Hypothalamus (tissue), 51 donors: ENCODE data around the gene KLRF1.
A peak's percentile ranks its signal among the peaks of the same experiment; 100 is the strongest.

Experiments
- DNase-seq, 51 donors: peaks; one replicate each; lab custom pipeline; 2025; lab: John Stamatoyannopoulos, UW

Gene KLRF1

DNA sequence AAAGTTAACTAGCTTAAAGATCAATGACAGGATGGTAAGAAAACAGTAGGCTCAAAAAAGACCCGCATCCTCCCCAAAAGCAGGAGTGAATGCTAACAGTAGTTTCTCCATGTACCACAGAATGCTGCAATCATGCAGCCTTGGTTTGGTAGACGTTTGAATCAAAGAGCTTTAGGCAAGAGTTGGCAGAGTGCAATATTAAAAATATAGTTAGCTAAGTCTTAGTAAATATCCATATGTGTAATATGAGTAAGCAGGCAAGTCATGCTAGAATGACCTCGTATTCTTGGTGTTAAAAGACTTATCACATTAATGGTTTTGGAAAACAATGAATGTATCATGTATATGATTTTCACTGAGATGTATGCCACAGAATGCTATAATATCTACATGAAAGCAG lies 18.8 kb upstream of the KLRF1 start:
- no peak for DNase-seq

DNA sequence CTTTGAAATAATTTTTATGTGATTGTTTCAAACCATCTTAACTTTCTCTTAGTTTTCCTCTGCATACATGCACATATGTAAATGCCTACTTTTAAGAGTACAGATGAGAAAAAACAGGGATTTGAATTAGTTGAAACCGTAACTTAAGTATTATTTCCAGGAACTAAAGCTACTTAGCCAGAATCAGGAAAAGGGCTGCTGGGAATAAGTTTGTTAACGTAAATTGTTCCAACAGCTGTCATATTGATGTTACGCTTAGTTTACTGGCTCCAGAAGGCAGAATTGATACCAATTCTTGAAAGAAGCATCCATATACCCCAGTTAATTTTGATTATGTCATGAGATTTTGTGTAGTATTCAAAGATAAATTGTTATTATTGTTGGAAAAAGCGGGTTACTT lies 17.9 kb upstream of the KLRF1 start:
- no peak for DNase-seq

- no peak for DNase-seq
Measured at GRCh38 chr12:9809866-9810265, 17.4 kb upstream of the KLRF1 start.

DNA sequence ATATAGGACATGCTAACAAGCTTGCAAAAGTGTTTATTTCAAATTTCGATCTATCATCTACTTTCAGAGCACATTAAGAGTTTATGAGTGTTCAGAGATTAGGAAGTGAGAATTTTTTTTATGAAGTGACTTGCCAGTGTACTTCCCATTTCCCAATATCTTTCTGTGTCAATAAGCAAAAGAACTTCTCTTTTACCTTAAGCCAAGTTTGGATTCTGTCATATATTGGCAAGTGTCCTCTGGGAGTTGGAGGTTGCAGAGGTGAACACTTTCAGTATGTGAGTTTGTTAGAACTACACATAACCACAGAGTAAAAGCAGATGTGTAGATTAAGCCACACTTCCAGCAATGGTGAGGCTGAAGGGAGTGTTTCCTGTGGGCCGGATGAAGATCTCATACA lies 16.6 kb upstream of the KLRF1 start:
- DNase-seq: no peak

- no peak for DNase-seq
Measured at GRCh38 chr12:9811621-9812020, 15.7 kb upstream of the KLRF1 start.

DNA sequence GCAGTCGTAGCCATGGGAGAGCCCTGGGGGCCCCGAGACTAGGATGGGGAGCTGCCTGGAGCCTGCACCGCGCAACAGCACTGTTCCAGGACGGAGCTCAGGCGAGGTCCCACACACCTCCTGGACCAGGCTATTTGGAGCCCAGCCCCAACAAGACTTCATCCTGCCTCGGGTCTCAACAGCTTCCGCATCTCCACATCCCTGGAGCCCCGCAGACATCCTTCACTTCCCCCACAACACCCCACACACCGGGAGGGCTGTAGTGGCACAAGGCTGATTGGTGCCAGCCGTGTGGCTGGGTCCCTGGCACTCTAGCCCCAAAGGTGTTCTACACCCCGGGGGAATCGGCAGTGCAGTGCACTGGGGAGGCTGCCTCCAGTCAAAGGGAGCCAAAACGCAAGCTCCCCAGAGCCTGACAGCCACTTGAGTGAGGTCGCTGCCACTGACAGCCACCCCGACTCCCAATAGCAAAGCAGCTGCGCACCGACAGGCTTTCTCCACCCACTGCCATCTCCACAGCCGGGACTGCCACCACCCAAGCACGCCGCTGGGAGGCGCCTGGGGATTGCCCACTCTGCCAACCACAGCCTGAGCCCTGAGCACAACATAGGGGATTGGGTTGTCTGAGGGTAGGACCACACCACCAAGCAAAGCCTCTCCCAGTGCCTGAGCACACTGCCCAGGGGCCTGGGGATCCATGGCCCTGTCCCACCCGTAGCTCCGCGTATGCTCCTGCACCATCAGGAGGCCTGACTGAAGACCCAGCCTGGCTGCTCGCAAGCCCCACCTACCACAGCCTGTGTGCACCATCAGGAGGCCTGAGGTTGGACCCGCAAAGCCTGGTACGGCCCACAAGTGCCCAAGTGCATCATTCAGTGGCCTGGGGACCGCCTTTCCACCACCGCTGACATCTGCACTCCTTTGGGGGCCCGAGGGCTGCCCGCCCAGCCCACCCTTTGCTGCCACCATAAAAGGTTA lies 13.2 kb upstream of the KLRF1 start:
- peak in 39 of 51 donors; percentile 2 to 67 (median 15) for DNase-seq

DNA sequence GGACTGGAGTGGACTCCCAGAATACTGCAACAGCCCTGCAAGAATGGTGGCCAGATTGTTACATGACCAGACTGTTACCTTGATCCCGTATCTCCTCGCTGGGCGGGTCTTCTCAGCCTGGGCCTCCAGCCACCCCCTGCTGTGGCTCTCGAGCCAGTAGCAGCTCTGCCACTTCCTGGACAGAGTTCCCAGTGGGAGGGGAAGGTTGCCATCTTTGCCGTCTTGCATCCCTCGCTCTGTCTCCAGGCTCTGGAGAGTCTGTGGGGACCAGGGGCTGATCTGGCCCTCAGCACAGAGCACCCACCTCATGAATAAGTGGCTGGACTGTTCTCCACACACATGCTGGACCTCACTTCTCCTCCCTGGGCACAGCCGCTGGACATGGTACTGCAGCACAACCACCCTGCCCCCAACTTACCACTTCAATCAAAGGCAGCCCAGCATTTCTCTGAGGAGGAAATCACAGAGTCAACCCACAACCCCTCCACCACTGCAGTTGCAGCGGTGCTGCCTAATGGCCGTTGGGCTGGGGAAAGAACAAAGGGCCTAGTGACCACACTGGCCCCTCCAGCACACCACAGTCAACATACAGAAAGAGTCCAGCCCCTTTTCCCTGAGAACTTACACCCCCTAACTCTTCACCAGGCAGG lies 6.9 kb upstream of the KLRF1 start:
- DNase-seq: no peak

- DNase-seq: no peak
Measured at GRCh38 chr12:9829483-9829882, 2.2 kb downstream of the KLRF1 start.

DNA sequence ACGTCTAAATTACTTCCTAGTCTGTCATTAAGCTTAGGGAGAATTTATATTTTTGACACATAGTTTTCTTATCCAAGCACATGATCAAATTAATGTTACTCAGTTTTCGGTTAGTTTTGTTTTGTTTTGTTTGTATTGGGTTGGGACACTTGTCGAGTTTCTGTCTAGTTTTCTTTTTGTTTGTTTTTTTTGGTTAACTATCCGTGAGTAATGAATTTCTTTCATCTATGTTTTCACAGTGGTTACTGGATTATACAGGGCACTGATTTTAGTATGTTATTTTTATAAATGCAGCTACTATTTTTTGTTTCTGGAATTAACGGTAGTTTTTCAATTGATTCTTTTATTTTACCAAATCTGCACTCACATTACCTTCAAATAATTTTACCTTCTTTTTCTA lies 2.7 kb downstream of the KLRF1 start:
- no peak for DNase-seq

- DNase-seq: no peak
Measured at GRCh38 chr12:9831720-9832119, 4.4 kb downstream of the KLRF1 start.

DNA sequence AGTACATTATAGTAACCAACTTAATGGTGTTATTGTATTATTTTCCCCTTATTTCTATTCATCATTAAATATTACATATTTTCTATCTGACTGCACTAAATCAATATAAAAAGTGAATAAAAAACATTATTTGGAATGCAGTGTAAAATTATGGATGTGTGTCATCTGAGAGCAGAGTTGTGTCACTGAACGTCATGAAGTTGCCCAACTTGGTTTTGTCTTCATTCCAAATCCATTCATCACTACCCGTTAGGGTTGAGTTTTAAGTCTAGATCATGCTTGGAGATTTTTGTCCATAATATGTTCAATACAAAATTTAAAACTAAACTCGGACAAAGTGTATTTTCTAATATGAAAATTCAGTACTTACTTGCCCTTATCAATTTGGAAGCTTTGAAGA lies 16.1 kb downstream of the KLRF1 start:
- DNase-seq: no peak

GRCh38 chr12:9848899-9849298 lies 21.6 kb downstream of the KLRF1 start:
- no peak for DNase-seq

DNA sequence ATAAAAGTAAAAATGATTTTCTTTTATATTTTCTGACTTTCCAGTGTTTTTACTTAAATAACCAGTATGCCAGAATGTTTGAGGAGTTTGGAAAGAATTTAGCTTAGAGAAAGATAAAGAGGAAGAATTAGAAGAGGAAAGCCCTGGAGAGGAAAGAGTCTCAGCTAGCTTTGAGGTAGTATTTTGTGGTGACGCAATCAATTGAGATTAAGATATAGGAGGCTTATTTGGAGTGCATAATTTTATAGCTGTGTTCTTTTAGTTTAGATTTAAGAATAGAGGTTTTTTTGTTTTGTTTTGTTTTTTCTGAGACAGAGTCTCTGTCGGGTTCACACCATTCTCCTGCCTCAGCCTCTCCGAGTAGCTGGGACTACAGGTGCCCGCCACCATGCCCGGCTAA lies 23.8 kb downstream of the KLRF1 start:
- no peak for DNase-seq

DNA sequence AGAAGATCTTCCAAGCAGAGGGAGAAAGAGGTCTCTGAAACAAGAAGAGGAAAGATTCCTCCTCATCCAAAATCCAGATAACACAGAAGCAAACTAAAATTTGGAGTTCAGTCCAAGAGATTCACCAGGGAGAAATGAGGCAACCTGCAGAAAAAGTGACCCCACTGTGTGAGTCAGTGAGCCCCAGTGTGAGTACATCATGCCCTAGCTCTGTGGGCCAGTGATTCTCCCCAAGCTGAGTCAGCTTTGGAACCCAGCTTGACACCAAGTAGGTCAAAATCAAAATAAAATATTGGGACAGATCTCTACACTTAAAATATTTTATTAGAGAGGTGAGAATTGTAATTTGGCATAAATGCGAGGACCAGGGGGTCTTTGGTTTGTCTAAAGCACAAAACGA lies 24.6 kb downstream of the KLRF1 start:
- no peak for DNase-seq

- DNase-seq: no peak
Measured at GRCh38 chr12:9856151-9856550, 28.9 kb downstream of the KLRF1 start.

- no peak for DNase-seq
Measured at GRCh38 chr12:9856894-9857293, 29.6 kb downstream of the KLRF1 start.

DNA sequence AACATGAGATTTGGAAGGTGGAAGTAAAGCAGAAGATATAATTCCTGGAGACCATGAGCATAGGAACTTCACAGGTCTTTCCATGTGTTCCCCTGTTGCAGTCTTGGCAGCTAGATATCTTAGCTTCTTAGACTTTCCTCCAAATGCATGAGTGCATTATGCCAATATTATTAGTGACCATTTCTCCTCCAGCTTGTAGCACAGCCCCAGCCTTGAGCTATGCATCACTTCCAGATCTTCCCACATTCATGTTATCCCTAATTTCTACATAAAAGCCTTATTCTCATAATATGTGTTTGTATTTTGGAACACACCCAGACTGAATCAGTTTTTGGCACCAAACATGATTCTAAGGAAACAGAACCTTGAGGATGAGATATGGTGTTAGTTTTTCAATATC lies 30.9 kb downstream of the KLRF1 start:
- DNase-seq: no peak

- DNase-seq: no peak
Measured at GRCh38 chr12:9864913-9865675, 37.8 kb downstream of the KLRF1 start.

DNA sequence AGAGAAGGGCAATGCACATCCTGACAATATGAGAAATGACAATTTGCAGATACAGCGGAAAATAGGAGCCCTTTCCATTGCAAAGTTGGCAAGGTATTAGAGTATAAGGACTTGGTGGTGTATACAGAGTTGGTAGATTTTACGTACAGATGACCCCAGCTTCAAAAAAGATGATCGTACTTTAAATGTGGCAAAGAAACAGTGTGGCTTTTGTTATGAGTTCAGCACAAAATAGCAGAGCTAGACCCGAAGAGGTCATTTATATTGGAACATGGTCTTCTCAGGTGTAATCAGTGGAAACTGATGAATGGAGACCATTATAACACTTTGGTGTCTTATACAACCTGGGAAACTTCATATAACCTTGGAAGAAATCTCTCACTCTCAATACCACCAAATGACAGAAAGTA lies 39.6 kb downstream of the KLRF1 start:
- DNase-seq: no peak

DNA sequence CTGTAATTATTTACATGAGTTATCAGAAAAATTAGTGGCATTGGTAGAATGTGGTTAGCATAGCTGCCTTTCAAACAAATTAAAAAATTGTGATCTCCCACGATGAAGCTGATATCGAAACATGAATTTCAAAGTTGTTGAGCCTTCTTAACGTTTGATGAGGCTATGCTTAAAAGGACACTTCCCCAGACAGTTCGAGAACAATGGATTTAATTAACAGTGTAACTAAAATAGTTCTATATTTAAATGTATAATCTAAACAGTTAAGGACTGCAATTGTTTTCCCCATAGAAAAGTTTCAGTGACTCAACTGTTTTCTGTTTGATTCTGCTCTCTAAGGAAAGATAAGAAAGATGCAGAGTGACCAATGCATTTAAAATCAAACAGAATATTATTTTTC lies 40.2 kb downstream of the KLRF1 start:
- DNase-seq: no peak

GRCh38 chr12:9868311-9868801 lies 41.1 kb downstream of the KLRF1 start:
- no peak for DNase-seq
